Activated B cell treated with CpG ODN at 0.5 μM for 24 hours (primary cell): Measurements from ENCODE around the gene NFATC4. TPM values are rescaled to one million over a fixed set of nuclear protein-coding genes. Genes with fewer than 3 reads are reported as not detected.

Experiments
- ATAC-seq: fragments of 200-7000 bp; cut with Tn5 transposase; one replicate; pipeline ENCODE4 v1.10.0; 2021; ENCODE audit warnings: low read depth, mild to moderate bottlenecking, moderate library complexity
- CTCF ChIA-PET: fragments of 350-600 bp; sonication (Branson Sonifier 250); formaldehyde crosslinking; loops from one replicate; lab custom pipeline; 2021; ENCODE audit warnings: antibody characterized with exemption; lab: Charles Lee
- POLR2A ChIA-PET: fragments of 350-600 bp; sonication (Branson Sonifier 250); formaldehyde crosslinking; loops from one replicate; lab custom pipeline; 2021; ENCODE audit warnings: antibody characterized with exemption; lab: Charles Lee
- DNase-seq: peaks from one replicate; pipeline ENCODE4 v3.0.0; 2022
- H3K27ac Mint-ChIP-seq: one replicate; pipeline ENCODE4 v1.8.0; 2020; ENCODE audit warnings: mixed read lengths
- H3K27me3 Mint-ChIP-seq: one replicate; pipeline ENCODE4 v1.8.0; 2021; ENCODE audit warnings: mixed read lengths
- H3K36me3 Mint-ChIP-seq: one replicate; pipeline ENCODE4 v1.8.0; 2021; ENCODE audit warnings: low read depth, mixed read lengths
- H3K4me1 Mint-ChIP-seq: one replicate; pipeline ENCODE4 v1.8.0; 2021; ENCODE audit warnings: mixed read lengths
- H3K4me3 Mint-ChIP-seq: one replicate; pipeline ENCODE4 v1.8.0; 2020; ENCODE audit warnings: mild to moderate bottlenecking, mixed read lengths
- H3K9me3 Mint-ChIP-seq: one replicate; pipeline ENCODE4 v1.8.0; 2020; ENCODE audit warnings: mixed read lengths
- CTCF ChIP-seq: fragments of 200-600 bp; IDR thresholded peaks from one replicate; pipeline ENCODE4 v1.8.0; 2022; ENCODE audit warnings: antibody characterized with exemption, mild to moderate bottlenecking
- intact Hi-C: fragments of 100-400 bp; cut with micrococcal nuclease; formaldehyde crosslinking; loops from one replicate; pipeline ENCODE4 v1.15.1; 2024
- total RNA-seq: library from RNA; stranded (reverse); gene quantifications from 2 replicates; pipeline ENCODE4 v1.2.3, GENCODE V29; 2022

NFATC4 gene
- total RNA-seq, 1 donor from 2014 or later, result 9.4 TPM

- intact Hi-C loops, result no loop called here
- H3K9me3 Mint-ChIP-seq, result no peaks in the 10 kb centered on the region
- H3K27ac Mint-ChIP-seq, result no peak overlapping the region
- H3K36me3 Mint-ChIP-seq, result no peaks in the 10 kb centered on the region
- peaks cover 33% of the 10 kb centered on the region for H3K27me3 Mint-ChIP-seq
- no peak for ATAC-seq
- CTCF ChIA-PET, result no interaction called here
- POLR2A ChIA-PET, result interaction anchor here (0.8 kb wide), 1 partner anchor 26 kb away, joined by 3 read pairs; no protein-coding TSS in a partner anchor
- no peak for TF ChIP-seq CTCF
- no peak overlapping the region for H3K4me3 Mint-ChIP-seq
- H3K4me1 Mint-ChIP-seq, result peaks cover 2% of the 10 kb centered on the region
- DNase-seq, result no peak
Measured at GRCh38 chr14:24404814-24405213, 36.8 kb downstream of the NFATC4 start.

GRCh38 chr14:24406416-24406815 is 38.4 kb downstream of the NFATC4 start:
- no peak for DNase-seq
- POLR2A ChIA-PET, result interaction anchor here (0.6 kb wide), 1 partner anchor 159 kb away, joined by 3 read pairs; no protein-coding TSS in a partner anchor
- Mint-ChIP-seq H3K9me3 (no peaks in the 10 kb centered on the region), H3K4me1 (no peaks in the 10 kb centered on the region), H3K27me3 (peaks cover 26% of the 10 kb centered on the region), H3K27ac (no peak overlapping the region), H3K4me3 (no peak overlapping the region), H3K36me3 (no peaks in the 10 kb centered on the region)
- no peak for ATAC-seq
- CTCF ChIA-PET, result interaction anchor here (1.1 to 1.2 kb wide), 2 partner anchors 41 to 73 kb away, joined by 4 read pairs; no protein-coding TSS in a partner anchor
- no peak for TF ChIP-seq CTCF
- intact Hi-C loops, result no loop called here

- H3K4me3 Mint-ChIP-seq, result no peak overlapping the region
- H3K4me1 Mint-ChIP-seq, result no peaks in the 10 kb centered on the region
- TF ChIP-seq CTCF, result no peak
- no peak overlapping the region for H3K27ac Mint-ChIP-seq
- intact Hi-C loops, result no loop called here
- H3K9me3 Mint-ChIP-seq, result no peaks in the 10 kb centered on the region
- no peaks in the 10 kb centered on the region for H3K36me3 Mint-ChIP-seq
- CTCF ChIA-PET, result interaction anchor here (0.8 to 2.0 kb wide), 3 partner anchors 18 to 74 kb away, joined by 4 to 5 read pairs (median 4); no protein-coding TSS in a partner anchor
- peaks cover 18% of the 10 kb centered on the region for H3K27me3 Mint-ChIP-seq
- ATAC-seq (no peak), DNase-seq (no peak)
- POLR2A ChIA-PET, result interaction anchor here (0.8 kb wide), 1 partner anchor 7 kb away, joined by 3 read pairs; no protein-coding TSS in a partner anchor
Measured at GRCh38 chr14:24407608-24408325, 39.8 kb downstream of the NFATC4 start.

GRCh38 chr14:24408764-24409163 is 40.8 kb downstream of the NFATC4 start:
- peaks cover 10% of the 10 kb centered on the region for H3K27me3 Mint-ChIP-seq
- no peak for TF ChIP-seq CTCF
- ChIA-PET POLR2A (interaction anchor here (0.7 to 1.0 kb wide), 2 partner anchors 21 to 22 kb away, joined by 5 read pairs; partner anchors contain the start of genes CBLN3 and KHNYN), CTCF (interaction anchor here (1.0 to 2.0 kb wide), 6 partner anchors 10 to 75 kb away, joined by 3 to 5 read pairs (median 4); partner anchors contain the start of gene RIPK3)
- H3K36me3 Mint-ChIP-seq, result no peaks in the 10 kb centered on the region
- DNase-seq (no peak), ATAC-seq (no peak)
- no peak overlapping the region for H3K4me3 Mint-ChIP-seq
- no peaks in the 10 kb centered on the region for H3K4me1 Mint-ChIP-seq
- no peak overlapping the region for H3K27ac Mint-ChIP-seq
- no peaks in the 10 kb centered on the region for H3K9me3 Mint-ChIP-seq
- intact Hi-C loops, result no loop called here

GRCh38 chr14:24409192-24409591 is 41.2 kb downstream of the NFATC4 start:
- Mint-ChIP-seq H3K4me1 (no peaks in the 10 kb centered on the region), H3K27me3 (peaks cover 10% of the 10 kb centered on the region), H3K4me3 (no peak overlapping the region), H3K9me3 (no peaks in the 10 kb centered on the region), H3K36me3 (no peaks in the 10 kb centered on the region), H3K27ac (no peak overlapping the region)
- POLR2A ChIA-PET, result interaction anchor here (0.5 to 1.0 kb wide), 3 partner anchors 21 to 41 kb away, joined by 3 to 5 read pairs (median 5); partner anchors contain the start of genes CBLN3 and KHNYN
- DNase-seq (no peak), ATAC-seq (no peak)
- intact Hi-C loops, result no loop called here
- TF ChIP-seq CTCF, result no peak
- CTCF ChIA-PET, result interaction anchor here (0.9 to 2.0 kb wide), 9 partner anchors 10 to 76 kb away, joined by 3 to 5 read pairs (median 3); partner anchors contain the start of gene RIPK3
